HL-60/S4 treated with retinoic acid at 250 ng/mL for 4 days and 3 days (cell line): ENCODE results near the gene GGT1.
"Not testable (repeated sequence)": the region's sequence is repeated elsewhere in the genome, so short reads cannot be mapped to it uniquely, and the experiment has no call there.

Source experiments
- in situ Hi-C: fragments of 300-500 bp; cut with MboI; formaldehyde crosslinking; loops from 2 replicates; pipeline ENCODE4 v1.7.0; 2022; ENCODE audit warnings: low sequenced_read_pairs

The GGT1 gene

GRCh38 chr22:24602847-24603769, at the start of gene GGT1:
Gene GGT1, plus strand, starts transcription at chr22:24603193. Its CDS starts 7,889 bp downstream, at chr22:24611082.
- in situ Hi-C loops: not testable (repeated sequence)

GRCh38 chr22:24553597-24554312, 49.2 kb upstream of the GGT1 start:
- in situ Hi-C loops: no loop called here

GRCh38 chr22:24554313-24555164, 48.5 kb upstream of the GGT1 start, which contains the start of gene GUCD1:
Gene GUCD1, minus strand, starts transcription at chr22:24555138. Its CDS starts 147 bp downstream, at chr22:24554991.
- in situ Hi-C loops: no loop called here

- in situ Hi-C loops: no loop called here
Observed at GRCh38 chr22:24555165-24556039, 47.6 kb upstream of the GGT1 start, which contains the start of gene SNRPD3. Gene SNRPD3, plus strand, starts transcription at chr22:24555999. Its CDS starts 1,676 bp downstream, at chr22:24557675.

GRCh38 chr22:24559471-24559870, 43.5 kb upstream of the GGT1 start:
- in situ Hi-C loops: no loop called here

- in situ Hi-C loops: no loop called here
Observed at GRCh38 chr22:24563246-24563645, 39.7 kb upstream of the GGT1 start.

- in situ Hi-C loops: no loop called here
Observed at GRCh38 chr22:24564376-24565058, 38.5 kb upstream of the GGT1 start.

- in situ Hi-C loops: no loop called here
Observed at GRCh38 chr22:24565077-24565476, 37.9 kb upstream of the GGT1 start.

- in situ Hi-C loops: no loop called here
Observed at GRCh38 chr22:24566899-24567511, 36.0 kb upstream of the GGT1 start.

- in situ Hi-C loops: no loop called here
Observed at GRCh38 chr22:24567668-24568067, 35.3 kb upstream of the GGT1 start.

- in situ Hi-C loops: no loop called here
Observed at GRCh38 chr22:24571266-24571665, 31.7 kb upstream of the GGT1 start.

- in situ Hi-C loops: no loop called here
Observed at GRCh38 chr22:24576778-24577177, 26.2 kb upstream of the GGT1 start.

- in situ Hi-C loops: no loop called here
Observed at GRCh38 chr22:24578355-24579257, 24.4 kb upstream of the GGT1 start.

- in situ Hi-C loops: no loop called here
Observed at GRCh38 chr22:24579258-24579601, 23.8 kb upstream of the GGT1 start.

- in situ Hi-C loops: no loop called here
Observed at GRCh38 chr22:24580276-24580675, 22.7 kb upstream of the GGT1 start.

- in situ Hi-C loops: no loop called here
Observed at GRCh38 chr22:24582056-24582814, 20.8 kb upstream of the GGT1 start.
